A549 (cell line): Measurements from ENCODE around the gene CELF5.

Experiments used
- CTCF ChIP-seq: fragments of >200 bp; sonication (Bioruptor Twin); formaldehyde crosslinking; IDR thresholded peaks from 3 replicates; pipeline ENCODE4 v1.5.1; 2016
- REST ChIP-seq: fragments of 200-600 bp; sonication (generic); IDR thresholded peaks from 2 replicates; pipeline ENCODE4 v1.6.1; 2016; ENCODE audit warnings: antibody characterized with exemption, mild to moderate bottlenecking, moderate library complexity
- ZC3H11A ChIP-seq: fragments of 450-650 bp; IDR thresholded peaks from 2 replicates; pipeline ENCODE4 v1.6.1; 2014; ENCODE audit warnings: antibody characterized with exemption, mild to moderate bottlenecking
- ZNF302 ChIP-seq: fragments of 250-450 bp; sonication (Bioruptor Pico); IDR thresholded peaks from 2 replicates; pipeline ENCODE4 v1.9.0; 2021; ENCODE audit warnings: inconsistent platforms, mild to moderate bottlenecking, moderate library complexity

- TF ChIP-seq ZC3H11A = no peak
- TF ChIP-seq CTCF = no peak
- no peak for TF ChIP-seq REST
- no peak for TF ChIP-seq ZNF302 (CRISPR knock-in tag)
Observed at GRCh38 chr19:3279306-3279705, 54.8 kb downstream of the CELF5 start.
